Measurements from ENCODE around the gene SH2D1A. TPM values are rescaled to one million over a fixed set of nuclear protein-coding genes. Genes with fewer than 3 reads are reported as not detected.
A peak's percentile ranks its signal among the peaks of the same experiment; 100 is the strongest.
"Not testable (repeated sequence)": the region's sequence is repeated elsewhere in the genome, so short reads cannot be mapped to it uniquely, and the experiment has no call there.

SH2D1A gene
- total RNA-seq, 1 donor from 2014 or later = not detected

GRCh38 chrX:124333862-124334261, 12.5 kb upstream of the SH2D1A start:
- Mint-ChIP-seq H3K36me3 (no peaks in the 10 kb centered on the region), H3K27ac (no peak overlapping the region), H3K9me3 (peaks cover 4% of the 10 kb centered on the region), H3K4me1 (no peaks in the 10 kb centered on the region), H3K4me3 (no peak overlapping the region), H3K27me3 (ENCODE audit: insufficient read depth, low read depth) (no peaks in the 10 kb centered on the region)
- Histone ChIP-seq H3K9ac (no peak overlapping the region), H3K4me1 (no peaks in the 10 kb centered on the region), H3K79me2 (ENCODE audit: low read depth) (no peaks in the 10 kb centered on the region), H3K27me3 (no peaks in the 10 kb centered on the region), H2AFZ (replicated peaks) (no peak overlapping the region), H3K36me3 (no peaks in the 10 kb centered on the region), H3K4me2 (no peak overlapping the region), H3K27ac (no peak overlapping the region), H3K9me3 (ENCODE audit: low read depth) (no peaks in the 10 kb centered on the region), H3F3A (ENCODE audit: low read depth) (no peaks in the 10 kb centered on the region), H3K4me3 (no peak overlapping the region), H4K20me1 (ENCODE audit: low read depth) (no peaks in the 10 kb centered on the region)
- no peak for DNase-seq (ENCODE audit: low spot score)
- TF ChIP-seq CTCF (IDR thresholded peaks at IDR 0.05) (no peak), EZH2 (IDR thresholded peaks at IDR 0.05) (no peak), EZH2phosphoT487 (IDR thresholded peaks at IDR 0.05) (no peak)

- not testable (repeated sequence) for H3K4me2 ChIP-seq; H2AFZ ChIP-seq (replicated peaks); H3K4me1 Mint-ChIP-seq; H3K9ac ChIP-seq; H3F3A ChIP-seq (ENCODE audit: low read depth); H3K4me1 ChIP-seq; H4K20me1 ChIP-seq (ENCODE audit: low read depth); H3K27ac ChIP-seq; H3K79me2 ChIP-seq (ENCODE audit: low read depth); DNase-seq (ENCODE audit: low spot score); H3K27me3 ChIP-seq; H3K4me3 ChIP-seq; H3K4me3 Mint-ChIP-seq; H3K36me3 ChIP-seq; H3K27me3 Mint-ChIP-seq (ENCODE audit: insufficient read depth, low read depth); H3K27ac Mint-ChIP-seq; H3K9me3 ChIP-seq (ENCODE audit: low read depth); H3K36me3 Mint-ChIP-seq; H3K9me3 Mint-ChIP-seq
Observed at GRCh38 chrX:124334555-124334954, 11.8 kb upstream of the SH2D1A start.

- H3K9me3 ChIP-seq (ENCODE audit: low read depth) = no peaks in the 10 kb centered on the region
- no peaks in the 10 kb centered on the region for H3F3A ChIP-seq (ENCODE audit: low read depth)
- peak overlapping the region; percentile 8 for H3K27ac Mint-ChIP-seq
- H3K27me3 Mint-ChIP-seq (ENCODE audit: insufficient read depth, low read depth) = no peaks in the 10 kb centered on the region
- no peaks in the 10 kb centered on the region for H4K20me1 ChIP-seq (ENCODE audit: low read depth)
- no peak for DNase-seq (ENCODE audit: low spot score)
- H3K79me2 ChIP-seq (ENCODE audit: low read depth) = no peaks in the 10 kb centered on the region
- H3K4me1 Mint-ChIP-seq = no peaks in the 10 kb centered on the region
- no peaks in the 10 kb centered on the region for H3K4me1 ChIP-seq
- H3K36me3 ChIP-seq = no peaks in the 10 kb centered on the region
- H3K9me3 Mint-ChIP-seq = peaks cover 4% of the 10 kb centered on the region
- H3K4me3 Mint-ChIP-seq = no peak overlapping the region
- H3K27me3 ChIP-seq = no peaks in the 10 kb centered on the region
- H3K36me3 Mint-ChIP-seq = no peaks in the 10 kb centered on the region
- no peak overlapping the region for H2AFZ ChIP-seq (replicated peaks)
- TF ChIP-seq CTCF (IDR thresholded peaks at IDR 0.05) = no peak
- no peak for TF ChIP-seq EZH2 (IDR thresholded peaks at IDR 0.05)
- no peak for TF ChIP-seq EZH2phosphoT487 (IDR thresholded peaks at IDR 0.05)
- no peak overlapping the region for H3K4me3 ChIP-seq
- no peak overlapping the region for H3K9ac ChIP-seq
- no peak overlapping the region for H3K27ac ChIP-seq
- H3K4me2 ChIP-seq = no peak overlapping the region
Observed at GRCh38 chrX:124335598-124335997, 10.8 kb upstream of the SH2D1A start.

- H3K9ac ChIP-seq = no peak overlapping the region
- no peak overlapping the region for H3K4me3 ChIP-seq
- H3K27me3 ChIP-seq = no peaks in the 10 kb centered on the region
- no peaks in the 10 kb centered on the region for H4K20me1 ChIP-seq (ENCODE audit: low read depth)
- H3K27ac ChIP-seq = no peak overlapping the region
- no peak for DNase-seq (ENCODE audit: low spot score)
- H3F3A ChIP-seq (ENCODE audit: low read depth) = no peaks in the 10 kb centered on the region
- no peak overlapping the region for H3K27ac Mint-ChIP-seq
- TF ChIP-seq CTCF (IDR thresholded peaks at IDR 0.05) (no peak), EZH2phosphoT487 (IDR thresholded peaks at IDR 0.05) (no peak), EZH2 (IDR thresholded peaks at IDR 0.05) (no peak)
- no peaks in the 10 kb centered on the region for H3K27me3 Mint-ChIP-seq (ENCODE audit: insufficient read depth, low read depth)
- H3K9me3 Mint-ChIP-seq = no peaks in the 10 kb centered on the region
- no peak overlapping the region for H2AFZ ChIP-seq (replicated peaks)
- no peaks in the 10 kb centered on the region for H3K79me2 ChIP-seq (ENCODE audit: low read depth)
- no peaks in the 10 kb centered on the region for H3K9me3 ChIP-seq (ENCODE audit: low read depth)
- H3K4me2 ChIP-seq = no peak overlapping the region
- no peaks in the 10 kb centered on the region for H3K36me3 ChIP-seq
- H3K4me3 Mint-ChIP-seq = no peak overlapping the region
- no peaks in the 10 kb centered on the region for H3K4me1 Mint-ChIP-seq
- no peaks in the 10 kb centered on the region for H3K4me1 ChIP-seq
- H3K36me3 Mint-ChIP-seq = no peaks in the 10 kb centered on the region
Observed at GRCh38 chrX:124337916-124338315, 8.4 kb upstream of the SH2D1A start.
